BJ (cell line): ENCODE results near the gene SH2D1B. TPM values are rescaled to one million over a fixed set of nuclear protein-coding genes. Genes with fewer than 3 reads are reported as not detected.

ENCODE experiments used
- CTCF ChIA-PET: fragments of 350-600 bp; formaldehyde crosslinking; extraction: SDS; loops from one replicate; lab custom pipeline; 2021; ENCODE audit warnings: antibody characterized with exemption, inconsistent platforms; lab: Yijun Ruan, JAX
- POLR2A ChIA-PET: fragments of 300-600 bp; sonication (Branson Sonifier 250); formaldehyde crosslinking; extraction: SDS; loops from one replicate; lab custom pipeline; 2021; ENCODE audit warnings: antibody characterized with exemption; lab: Charles Lee
- DNase-seq: peaks from one replicate; pipeline ENCODE4 v3.0.0-alpha.2; 2011; ENCODE audit warnings: low read depth
- H3K27me3 ChIP-seq: 2 replicates; pipeline ENCODE4 v1.6.0; 2011; ENCODE audit warnings: low read length; ENCODE audit not compliant: control insufficient read depth, insufficient read depth
- H3K36me3 ChIP-seq: 2 replicates; pipeline ENCODE4 v1.5.1; 2011; ENCODE audit warnings: low read length; ENCODE audit not compliant: control insufficient read depth, insufficient read depth
- H3K4me3 ChIP-seq: 2 replicates; pipeline ENCODE4 v1.5.1; 2011; ENCODE audit warnings: low read depth, mild to moderate bottlenecking, control low read depth, low read length
- CTCF ChIP-seq: IDR thresholded peaks from 2 replicates; pipeline ENCODE4 v1.5.1; 2011; ENCODE audit warnings: low read depth, mild to moderate bottlenecking, control low read depth, inconsistent platforms, low read length, moderate library complexity; ENCODE audit not compliant: insufficient read depth
- polyA plus RNA-seq: library from polyadenylated mRNA; depleted of rRNA; stranded (reverse); fragments of >200 nt; gene quantifications from 2 replicates; pipeline ENCODE4 v1.2.3, GENCODE V29; 2011

SH2D1B gene
- polyA plus RNA-seq, 1 experiment, result not detected

- no peak overlapping the region for H3K4me3 ChIP-seq
- H3K27me3 ChIP-seq, result no peaks in the 10 kb centered on the region
- POLR2A ChIA-PET, result no interaction called here
- no peak for TF ChIP-seq CTCF
- no peak for DNase-seq
- no peaks in the 10 kb centered on the region for H3K36me3 ChIP-seq
- CTCF ChIA-PET, result interaction anchor here (1.0 to 2.0 kb wide), 3 partner anchors 9 to 96 kb away, joined by 3 to 9 read pairs (median 5); partner anchors contain the start of gene C1orf226
These were observed 39.5 kb downstream of the SH2D1B start for GRCh38 chr1:162372159-162373071.

GRCh38 chr1:162371611-162372010 lies 40.3 kb downstream of the SH2D1B start:
- no peaks in the 10 kb centered on the region for H3K27me3 ChIP-seq
- TF ChIP-seq CTCF, result no peak
- H3K36me3 ChIP-seq, result no peaks in the 10 kb centered on the region
- POLR2A ChIA-PET, result no interaction called here
- no peak overlapping the region for H3K4me3 ChIP-seq
- no peak for DNase-seq
- CTCF ChIA-PET, result interaction anchor here (1.0 to 2.0 kb wide), 4 partner anchors 10 to 95 kb away, joined by 3 to 9 read pairs (median 4); partner anchors contain the start of gene C1orf226

- CTCF ChIA-PET, result interaction anchor here (1.0 kb wide), 1 partner anchor 19 kb away, joined by 3 read pairs; no protein-coding TSS in a partner anchor
- POLR2A ChIA-PET, result no interaction called here
These were observed 41.2 kb downstream of the SH2D1B start for GRCh38 chr1:162370721-162371120.

GRCh38 chr1:162370161-162370560 lies 41.8 kb downstream of the SH2D1B start:
- H3K4me3 ChIP-seq, result no peak overlapping the region
- 0 out of 2 replicates have a peak, but pooled peaks cover 1% of the 10 kb centered on the region for H3K27me3 ChIP-seq
- CTCF ChIA-PET, result no interaction called here
- TF ChIP-seq CTCF, result no peak
- DNase-seq, result no peak
- H3K36me3 ChIP-seq, result no peaks in the 10 kb centered on the region
- POLR2A ChIA-PET, result no interaction called here

More at GRCh38 chr1:162370721-162371120, 41.2 kb downstream of the SH2D1B start:
- Histone ChIP-seq H3K27me3 (0 out of 2 replicates have a peak, but pooled peaks cover 1% of the 10 kb centered on the region), H3K4me3 (no peak overlapping the region), H3K36me3 (no peaks in the 10 kb centered on the region)
- no peak for TF ChIP-seq CTCF
- no peak for DNase-seq

GRCh38 chr1:162369571-162369970 lies 42.4 kb downstream of the SH2D1B start:
- POLR2A ChIA-PET, result no interaction called here
- no peak overlapping the region for H3K4me3 ChIP-seq
- TF ChIP-seq CTCF, result no peak
- 0 out of 2 replicates have a peak, but pooled peaks cover 1% of the 10 kb centered on the region for H3K27me3 ChIP-seq
- no peaks in the 10 kb centered on the region for H3K36me3 ChIP-seq
- CTCF ChIA-PET, result no interaction called here
- DNase-seq, result no peak
